Measurements from ENCODE around the gene B4GALT3.

DNA sequence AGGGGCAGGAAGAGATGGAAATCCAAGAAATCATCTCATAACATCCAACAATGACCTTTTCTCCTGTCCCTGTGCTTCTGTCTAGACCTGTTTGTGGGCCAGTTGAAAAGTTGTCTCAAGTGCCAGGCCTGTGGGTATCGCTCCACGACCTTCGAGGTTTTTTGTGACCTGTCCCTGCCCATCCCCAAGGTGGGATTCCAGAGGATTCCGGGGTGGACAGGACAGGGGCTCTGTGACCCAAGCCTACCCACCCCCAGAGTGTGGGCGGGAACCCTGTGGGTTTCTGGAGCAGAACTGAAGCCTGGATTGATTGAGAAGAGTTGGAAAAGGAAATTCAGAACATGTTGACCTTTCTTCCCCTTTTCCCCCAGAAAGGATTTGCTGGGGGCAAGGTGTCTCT is 13.5 kb downstream of the B4GALT3 start:
- TF ChIP-seq, protein P1, sequence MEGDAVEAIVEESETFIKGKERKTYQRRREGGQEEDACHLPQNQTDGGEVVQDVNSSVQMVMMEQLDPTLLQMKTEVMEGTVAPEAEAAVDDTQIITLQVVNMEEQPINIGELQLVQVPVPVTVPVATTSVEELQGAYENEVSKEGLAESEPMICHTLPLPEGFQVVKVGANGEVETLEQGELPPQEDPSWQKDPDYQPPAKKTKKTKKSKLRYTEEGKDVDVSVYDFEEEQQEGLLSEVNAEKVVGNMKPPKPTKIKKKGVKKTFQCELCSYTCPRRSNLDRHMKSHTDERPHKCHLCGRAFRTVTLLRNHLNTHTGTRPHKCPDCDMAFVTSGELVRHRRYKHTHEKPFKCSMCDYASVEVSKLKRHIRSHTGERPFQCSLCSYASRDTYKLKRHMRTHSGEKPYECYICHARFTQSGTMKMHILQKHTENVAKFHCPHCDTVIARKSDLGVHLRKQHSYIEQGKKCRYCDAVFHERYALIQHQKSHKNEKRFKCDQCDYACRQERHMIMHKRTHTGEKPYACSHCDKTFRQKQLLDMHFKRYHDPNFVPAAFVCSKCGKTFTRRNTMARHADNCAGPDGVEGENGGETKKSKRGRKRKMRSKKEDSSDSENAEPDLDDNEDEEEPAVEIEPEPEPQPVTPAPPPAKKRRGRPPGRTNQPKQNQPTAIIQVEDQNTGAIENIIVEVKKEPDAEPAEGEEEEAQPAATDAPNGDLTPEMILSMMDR (IDR thresholded peaks at IDR 0.05) = no peak
- TF ChIP-seq POLR2A (IDR thresholded peaks at IDR 0.05) (no peak), POLR2AphosphoS5 (IDR thresholded peaks at IDR 0.05) (no peak)

All from prostate gland (tissue), 2 donors.